Amniotic stem cell (primary cell): ENCODE results near the gene NOXRED1.

Source experiments
- DNase-seq: peaks from one replicate; lab custom pipeline; 2025; lab: John Stamatoyannopoulos, UW

NOXRED1 gene

DNA sequence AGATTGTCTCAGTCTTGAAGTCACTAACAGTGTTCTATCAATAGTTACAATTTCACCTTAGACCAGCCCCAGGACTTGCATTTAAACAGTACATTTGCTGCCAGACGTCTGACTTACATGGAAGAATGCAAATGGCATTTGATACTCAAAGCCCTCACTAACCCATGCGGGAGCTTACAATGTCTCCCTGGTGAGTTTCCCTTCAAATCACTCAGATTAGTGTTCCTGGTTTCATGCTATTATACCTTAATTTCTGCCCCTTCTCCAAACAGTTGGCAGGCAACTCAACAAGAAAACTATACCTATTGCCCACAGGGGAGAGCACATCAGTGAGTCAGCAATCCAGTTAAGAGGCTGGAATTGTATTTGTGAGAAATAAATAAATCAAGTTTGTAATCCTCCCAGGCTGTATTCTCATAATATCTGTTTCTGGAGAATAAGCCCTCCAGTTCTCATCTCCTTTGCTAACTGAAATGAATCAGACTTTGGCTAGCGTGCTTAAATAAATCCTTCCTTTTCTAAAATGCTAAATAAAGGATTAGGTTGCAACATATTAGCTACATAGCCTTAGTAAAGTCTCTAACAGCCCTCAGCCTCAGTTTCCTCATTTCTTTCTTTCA lies 78.8 kb downstream of the NOXRED1 start:
- DNase-seq, result no peak
